IMR-90 (cell line): ENCODE results near the gene UGGT2. TPM values are rescaled to one million over a fixed set of nuclear protein-coding genes. Genes with fewer than 3 reads are reported as not detected.

Source experiments
- ATAC-seq: fragments of 200-7000 bp; cut with Tn5 transposase; 2 replicates; pipeline ENCODE4 v1.9.1; 2020; ENCODE audit warnings: low read depth, mild to moderate bottlenecking, moderate library complexity
- BruUV-seq: library from RNA; stranded (reverse); fragments of 400-500 nt; replicated peaks from 2 replicates; lab custom pipeline; 2021; lab: Mats Ljungman, UMichigan
- CTCF ChIA-PET: fragments of 300-600 bp; formaldehyde crosslinking; extraction: SDS; loops from one replicate; lab custom pipeline; 2021; ENCODE audit warnings: antibody characterized with exemption; lab: Yijun Ruan, JAX
- POLR2A ChIA-PET: fragments of 300-600 bp; sonication (Branson Sonifier 250); formaldehyde crosslinking; loops from one replicate; lab custom pipeline; 2022; ENCODE audit warnings: antibody characterized with exemption; ENCODE audit not compliant: unreplicated experiment; lab: Charles Lee
- DNase-seq: peaks from one replicate; pipeline ENCODE4 v3.0.0; 2013
- H2AFZ ChIP-seq: replicated peaks from 2 replicates; pipeline ENCODE3; 2013; ENCODE audit warnings: low read length, mild to moderate bottlenecking; ENCODE audit not compliant: poor library complexity
- H2AK5ac ChIP-seq: 2 replicates; pipeline ENCODE4 v1.6.1; 2013; ENCODE audit warnings: low read depth, low read length, inconsistent platforms
- H2AK9ac ChIP-seq: replicated peaks from 2 replicates; pipeline ENCODE3; 2013; ENCODE audit warnings: mild to moderate bottlenecking, low read depth, low read length, moderate library complexity; ENCODE audit not compliant: poor library complexity
- H2BK120ac ChIP-seq: 2 replicates; pipeline ENCODE4 v1.6.1; 2013; ENCODE audit warnings: low read depth, low read length, inconsistent platforms
- H2BK15ac ChIP-seq: 3 replicates; pipeline ENCODE4 v1.6.1; 2013; ENCODE audit warnings: low read depth, low read length, inconsistent platforms
- H2BK20ac ChIP-seq: 2 replicates; pipeline ENCODE4 v1.6.1; 2013; ENCODE audit warnings: low read depth, mild to moderate bottlenecking, inconsistent platforms, low read length, moderate library complexity
- H2BK5ac ChIP-seq: 2 replicates; pipeline ENCODE4 v1.6.1; 2013; ENCODE audit warnings: mild to moderate bottlenecking, low read depth, low read length, inconsistent platforms; ENCODE audit not compliant: poor library complexity, severe bottlenecking
- H3K14ac ChIP-seq: replicated peaks from 2 replicates; pipeline ENCODE4 v1.6.1; 2013; ENCODE audit warnings: low read depth, low read length, inconsistent platforms
- H3K18ac ChIP-seq: 2 replicates; pipeline ENCODE4 v1.6.1; 2013; ENCODE audit warnings: low read depth, low read length, control low read depth
- H3K23ac ChIP-seq: 2 replicates; pipeline ENCODE4 v1.6.1; 2013; ENCODE audit warnings: low read depth, low read length, inconsistent platforms
- H3K27ac ChIP-seq: 2 replicates; pipeline ENCODE4 v1.5.1; 2013; ENCODE audit warnings: mild to moderate bottlenecking, control low read depth, low read length; ENCODE audit not compliant: insufficient read depth
- H3K27me3 ChIP-seq: 2 replicates; pipeline ENCODE4 v1.6.1; 2013; ENCODE audit warnings: low read length; ENCODE audit not compliant: control insufficient read depth, insufficient read depth
- H3K36me3 ChIP-seq: 2 replicates; pipeline ENCODE4 v1.6.1; 2013; ENCODE audit warnings: low read length, mixed read lengths; ENCODE audit not compliant: control insufficient read depth, insufficient read depth
- H3K4ac ChIP-seq: 2 replicates; pipeline ENCODE4 v1.6.1; 2013; ENCODE audit warnings: low read depth, low read length, inconsistent platforms
- H3K4me1 ChIP-seq: 2 replicates; pipeline ENCODE4 v1.6.1; 2013; ENCODE audit warnings: low read length, mixed read lengths; ENCODE audit not compliant: control insufficient read depth, insufficient read depth
- H3K4me2 ChIP-seq: 2 replicates; pipeline ENCODE4 v1.6.1; 2013; ENCODE audit warnings: low read depth, mild to moderate bottlenecking, control low read depth, low read length, moderate library complexity
- H3K4me3 ChIP-seq: 2 replicates; pipeline ENCODE4 v1.5.1; 2013; ENCODE audit warnings: low read depth, mild to moderate bottlenecking, control low read depth, low read length, moderate library complexity; ENCODE audit not compliant: insufficient read depth
- H3K56ac ChIP-seq: 2 replicates; pipeline ENCODE4 v1.6.1; 2013; ENCODE audit warnings: low read length, inconsistent platforms; ENCODE audit not compliant: insufficient read depth; ENCODE audit errors: extremely low read depth
- H3K79me1 ChIP-seq, 2 experiments: 2 replicates each; pipeline ENCODE4 v1.6.1; 2013; ENCODE audit warnings: low read length in 2 of 2, inconsistent platforms in 1 of 2, low read depth in 1 of 2
- H3K9ac ChIP-seq: 2 replicates; pipeline ENCODE4 v1.6.1; 2013; ENCODE audit warnings: low read depth, low read length, control low read depth
- H3K9me1 ChIP-seq: 2 replicates; pipeline ENCODE4 v1.6.1; 2013; ENCODE audit warnings: low read length, inconsistent platforms; ENCODE audit not compliant: insufficient read depth
- H3K9me3 ChIP-seq: 2 replicates; pipeline ENCODE4 v1.6.1; 2013; ENCODE audit warnings: low read length; ENCODE audit not compliant: control insufficient read depth, insufficient read depth
- H4K20me1 ChIP-seq: 2 replicates; pipeline ENCODE4 v1.6.1; 2013; ENCODE audit warnings: low read length, inconsistent platforms; ENCODE audit not compliant: insufficient read depth
- H4K5ac ChIP-seq: 2 replicates; pipeline ENCODE4 v1.6.1; 2013; ENCODE audit warnings: mild to moderate bottlenecking, low read depth, low read length, control low read depth
- H4K8ac ChIP-seq, 2 experiments: 2 replicates each; pipeline ENCODE4 v1.6.1; 2013; ENCODE audit warnings: low read depth in 2 of 2, low read length in 2 of 2, control low read depth in 1 of 2, inconsistent platforms in 1 of 2
- H4K91ac ChIP-seq: 2 replicates; pipeline ENCODE4 v1.6.1; 2013; ENCODE audit warnings: low read depth, low read length, inconsistent platforms; ENCODE audit not compliant: insufficient read depth
- ELK1 ChIP-seq: fragments of 150-350 bp; IDR thresholded peaks from 2 replicates; pipeline ENCODE4 v1.6.1; 2016; ENCODE audit warnings: low read depth, mild to moderate bottlenecking, low read length, moderate library complexity, borderline replicate concordance
- WGBS, 2 experiments: methylation state at CpG; one replicate each; pipeline versions ENCODE4 v1.1.5 to v1.1.7; 2013; ENCODE audit warnings: missing lambda C conversion rate in 2 of 2; ENCODE audit not compliant: insufficient read length in 1 of 2; ENCODE audit errors: extremely low coverage in 2 of 2; 5-methylcytosine and 5-hydroxymethylcytosine counted together
- dilution Hi-C: fragments of 300-500 bp; cut with HindIII; formaldehyde crosslinking; loops from one replicate; pipeline ENCODE4 v1.14.3; 2018; ENCODE audit warnings: low sequenced_read_pairs; ENCODE audit not compliant: unreplicated experiment
- in situ Hi-C: fragments of 300-500 bp; cut with MboI; formaldehyde crosslinking; loops from 3 replicates; pipeline ENCODE4 v1.14.3; 2019; ENCODE audit warnings: low sequenced_read_pairs, inconsistent platforms, mixed read lengths
- intact Hi-C: fragments of 100-400 bp; cut with micrococcal nuclease; formaldehyde crosslinking; loops from 2 replicates; pipeline ENCODE4 v1.10.0; 2022
- polyA plus RNA-seq, 3 experiments: library from polyadenylated mRNA; depleted of rRNA; stranded (reverse); fragments of >200 nt; gene quantifications; 2 replicates each; pipeline ENCODE4 v1.2.3, GENCODE V29; 2012; ENCODE audit warnings: low replicate concordance in 1 of 3
- total RNA-seq: library from RNA; depleted of rRNA; stranded (reverse); fragments of >200 nt; gene quantifications from 2 replicates; pipeline ENCODE4 v1.2.3, GENCODE V29; 2012

Gene UGGT2
- total and polyA plus RNA-seq, 2 of the 4 experiments (the other 2 are of a cell fraction): 21.4 to 40.1 TPM

- Histone ChIP-seq H3K4me3 (no peak overlapping the region), H4K5ac (no peak overlapping the region), H3K4me1 (no peaks in the 10 kb centered on the region), H3K4me2 (no peak overlapping the region), H3K56ac (no peak overlapping the region), H4K20me1 (no peaks in the 10 kb centered on the region), H4K91ac (no peak overlapping the region), H4K8ac (no peak overlapping the region), H3K9me1 (no peaks in the 10 kb centered on the region), H3K4ac (no peak overlapping the region), H3K27ac (no peak overlapping the region), H3K23ac (no peak overlapping the region), H2BK5ac (no peak overlapping the region), H2BK120ac (no peak overlapping the region), H3K27me3 (no peaks in the 10 kb centered on the region), H3K36me3 (peaks cover 8% of the 10 kb centered on the region), H2BK20ac (no peak overlapping the region), H2BK15ac (no peak overlapping the region), H3K14ac (no peak overlapping the region), H2AK5ac (no peak overlapping the region), H2AFZ (no peak overlapping the region), H3K9me3 (no peaks in the 10 kb centered on the region), H2AK9ac (no peak overlapping the region), H3K9ac (no peak overlapping the region), H3K79me1 (no peaks in the 10 kb centered on the region), H3K18ac (no peak overlapping the region)
- no CpG with 5 or more reads among the region's 2 CpGs for WGBS, 2 experiments
- intact Hi-C loops (no loop called here), in situ Hi-C loops (no loop called here), dilution Hi-C loops (no loop called here)
- ChIA-PET CTCF (no interaction called here), POLR2A (no interaction called here)
- BruUV-seq: no TSS peak
- DNase-seq (peak; percentile 0), ATAC-seq (no peak)
- TF ChIP-seq ELK1: no peak
These were observed 178.9 kb downstream of the UGGT2 start for GRCh38 chr13:95874286-95874685.
